ENCODE data around the gene SSBP2. TPM values are rescaled to one million over a fixed set of nuclear protein-coding genes. Genes with fewer than 3 reads are reported as not detected.
A peak's percentile ranks its signal among the peaks of the same experiment; 100 is the strongest.

SSBP2 gene
- total RNA-seq, 3 donors from 2014 or later, result 65.5 to 110 (median 76.6) TPM

DNA sequence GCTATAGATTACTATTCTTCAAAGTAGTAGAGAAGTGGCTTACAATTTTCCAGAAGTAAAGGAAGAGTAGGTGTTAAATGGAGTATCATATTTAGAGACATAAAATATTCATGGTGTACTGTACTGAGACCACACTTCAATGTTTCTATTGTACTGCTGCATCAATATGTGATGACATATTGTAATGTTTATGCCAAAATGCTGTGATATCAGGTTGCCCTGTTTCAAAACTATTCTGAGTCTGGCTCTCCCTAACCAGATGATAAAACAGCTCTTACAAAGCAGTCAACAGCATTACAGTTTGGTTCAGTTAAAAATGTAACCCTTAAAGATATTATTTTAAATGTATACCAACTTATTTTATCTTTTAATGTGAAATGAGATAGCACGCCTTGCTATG, 326.2 kb downstream of the SSBP2 start:
- peaks cover 0 to 7% of the 10 kb centered on the region in 2 donors for H3K4me1 ChIP-seq
- intact Hi-C loops (cut with DNase I; ENCODE audit: low total_unique reads), result no loop called here
- H3K27ac ChIP-seq, result no peak overlapping the region
- TF ChIP-seq, protein P1, sequence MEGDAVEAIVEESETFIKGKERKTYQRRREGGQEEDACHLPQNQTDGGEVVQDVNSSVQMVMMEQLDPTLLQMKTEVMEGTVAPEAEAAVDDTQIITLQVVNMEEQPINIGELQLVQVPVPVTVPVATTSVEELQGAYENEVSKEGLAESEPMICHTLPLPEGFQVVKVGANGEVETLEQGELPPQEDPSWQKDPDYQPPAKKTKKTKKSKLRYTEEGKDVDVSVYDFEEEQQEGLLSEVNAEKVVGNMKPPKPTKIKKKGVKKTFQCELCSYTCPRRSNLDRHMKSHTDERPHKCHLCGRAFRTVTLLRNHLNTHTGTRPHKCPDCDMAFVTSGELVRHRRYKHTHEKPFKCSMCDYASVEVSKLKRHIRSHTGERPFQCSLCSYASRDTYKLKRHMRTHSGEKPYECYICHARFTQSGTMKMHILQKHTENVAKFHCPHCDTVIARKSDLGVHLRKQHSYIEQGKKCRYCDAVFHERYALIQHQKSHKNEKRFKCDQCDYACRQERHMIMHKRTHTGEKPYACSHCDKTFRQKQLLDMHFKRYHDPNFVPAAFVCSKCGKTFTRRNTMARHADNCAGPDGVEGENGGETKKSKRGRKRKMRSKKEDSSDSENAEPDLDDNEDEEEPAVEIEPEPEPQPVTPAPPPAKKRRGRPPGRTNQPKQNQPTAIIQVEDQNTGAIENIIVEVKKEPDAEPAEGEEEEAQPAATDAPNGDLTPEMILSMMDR (IDR thresholded peaks at IDR 0.05), result no peak
- TF ChIP-seq POLR2A (IDR thresholded peaks at IDR 0.05), result no peak
- H3K4me3 ChIP-seq, result no peak overlapping the region
- H3K27me3 ChIP-seq, result no peaks in the 10 kb centered on the region
- H3K9me3 ChIP-seq, result no peaks in the 10 kb centered on the region
- no peak for DNase-seq (ENCODE audit: low spot score in 2 of 2)
- no peaks in the 10 kb centered on the region for H3K36me3 ChIP-seq

DNA sequence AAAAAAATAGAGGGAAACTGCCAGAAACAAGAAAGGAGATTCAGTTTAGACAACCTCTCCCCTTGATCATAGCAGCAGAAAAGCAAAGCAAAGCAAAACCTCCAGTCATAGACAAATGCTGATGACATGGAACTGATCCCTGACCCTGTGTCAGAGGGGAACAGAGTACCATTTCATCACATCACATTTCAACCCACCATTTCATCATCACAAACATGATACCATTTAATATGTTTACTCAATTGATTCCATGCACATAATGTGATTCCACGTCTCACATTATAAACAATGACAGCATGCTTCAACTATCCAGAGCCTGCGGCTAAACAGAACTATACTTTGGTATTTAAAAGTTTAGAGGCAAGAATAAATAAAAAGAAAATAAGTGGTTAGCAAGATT, 328.2 kb downstream of the SSBP2 start:
- intact Hi-C loops (cut with DNase I; ENCODE audit: low total_unique reads), result no loop called here
- Histone ChIP-seq H3K4me1 (peaks cover 0 to 7% of the 10 kb centered on the region in 2 donors), H3K4me3 (no peak overlapping the region), H3K9me3 (no peaks in the 10 kb centered on the region), H3K27me3 (no peaks in the 10 kb centered on the region), H3K27ac (no peak overlapping the region), H3K36me3 (no peaks in the 10 kb centered on the region)
- TF ChIP-seq POLR2A (IDR thresholded peaks at IDR 0.05), result no peak
- TF ChIP-seq POLR2AphosphoS5 (IDR thresholded peaks at IDR 0.05), result no peak
- DNase-seq (ENCODE audit: low spot score in 2 of 2), result no peak

DNA sequence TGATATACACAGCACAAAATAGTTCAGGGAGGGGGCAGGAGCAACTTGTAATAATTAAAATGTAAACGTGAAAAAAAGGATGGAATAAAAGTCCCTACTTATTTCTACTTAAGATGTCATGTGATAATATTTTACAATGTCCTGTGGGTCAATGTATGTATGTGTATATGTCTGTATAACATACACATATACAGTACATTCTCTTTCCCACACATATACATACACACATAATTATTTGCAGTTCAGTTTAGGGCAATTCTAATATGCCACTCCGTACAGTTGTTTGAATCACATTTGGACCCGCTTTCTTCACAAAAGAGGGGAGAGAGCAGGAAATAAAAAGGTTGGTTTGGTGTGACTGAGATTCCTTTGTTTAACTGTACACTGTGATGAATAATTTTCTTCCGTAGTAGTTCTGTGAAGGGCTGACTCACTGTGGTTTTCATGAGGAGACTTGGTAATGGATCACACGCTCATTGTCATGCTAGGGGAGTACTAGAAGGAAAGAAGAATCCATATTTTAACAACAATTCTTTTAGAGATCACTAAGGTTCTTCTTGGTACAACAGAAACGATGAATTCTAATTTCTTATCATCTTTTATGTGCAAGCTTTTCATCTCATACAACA, 330.7 kb downstream of the SSBP2 start:
- H3K27me3 ChIP-seq, result no peaks in the 10 kb centered on the region
- intact Hi-C loops (cut with DNase I; ENCODE audit: low total_unique reads), result no loop called here
- no peaks in the 10 kb centered on the region for H3K4me1 ChIP-seq

DNA sequence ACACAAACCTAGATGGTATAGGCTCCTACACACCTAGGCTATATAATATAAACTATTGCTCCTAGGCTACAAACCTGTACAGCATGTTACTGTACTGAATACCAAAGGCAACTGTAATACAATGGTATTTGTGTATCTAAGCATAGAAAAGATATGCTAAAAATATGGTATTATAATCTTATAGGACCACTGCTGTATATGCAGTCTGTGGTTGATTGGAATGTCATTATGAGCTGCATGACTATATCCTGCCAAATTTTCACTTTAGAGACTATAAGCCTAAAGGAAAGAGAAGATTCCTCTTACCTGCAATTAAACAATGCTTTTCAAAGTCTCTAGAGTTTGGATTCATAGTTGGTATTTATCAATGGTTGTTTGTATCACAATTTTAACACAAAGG, 332.3 kb downstream of the SSBP2 start:
- no peak for TF ChIP-seq POLR2A (IDR thresholded peaks at IDR 0.05)
- no peak for TF ChIP-seq POLR2AphosphoS5 (IDR thresholded peaks at IDR 0.05)
- TF ChIP-seq, protein P1 (IDR thresholded peaks at IDR 0.05), result no peak
- intact Hi-C loops (cut with DNase I; ENCODE audit: low total_unique reads), result no loop called here
- H3K27ac ChIP-seq, result no peak overlapping the region

More for the DNA sequence above, 330.7 kb downstream of the SSBP2 start:
- TF ChIP-seq POLR2A (IDR thresholded peaks at IDR 0.05), result no peak
- no peak for TF ChIP-seq POLR2AphosphoS5 (IDR thresholded peaks at IDR 0.05)
- TF ChIP-seq, protein P1 (IDR thresholded peaks at IDR 0.05), result no peak
- no peak for DNase-seq (ENCODE audit: low spot score in 2 of 2)
- H3K4me3 ChIP-seq, result no peak overlapping the region
- H3K27ac ChIP-seq, result peak overlapping the region in 1 of 2 donors; percentile 34
- H3K36me3 ChIP-seq, result peaks cover 3% of the 10 kb centered on the region
- no peaks in the 10 kb centered on the region for H3K9me3 ChIP-seq

DNA sequence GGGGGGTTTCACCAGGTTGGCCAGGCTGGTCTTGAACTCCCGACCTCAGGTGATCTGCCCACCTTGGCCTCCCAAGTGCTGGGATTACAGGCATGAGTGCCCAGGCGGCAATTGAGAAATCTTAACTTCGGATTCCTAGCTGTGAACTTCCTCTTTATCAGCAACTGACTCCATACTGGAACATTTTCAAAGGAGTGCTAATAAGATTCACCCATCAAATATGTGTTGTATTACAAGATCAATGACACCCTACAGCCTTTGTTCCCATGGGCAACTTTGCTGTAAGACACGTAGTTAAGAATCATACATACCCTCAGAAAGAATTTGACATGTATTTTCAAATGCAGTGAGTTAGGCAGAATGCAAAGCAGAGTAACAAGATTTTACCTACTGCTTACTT, 333.8 kb downstream of the SSBP2 start:
- Histone ChIP-seq H3K27ac (no peak overlapping the region), H3K9me3 (no peaks in the 10 kb centered on the region), H3K4me1 (no peaks in the 10 kb centered on the region), H3K4me3 (no peak overlapping the region), H3K27me3 (no peaks in the 10 kb centered on the region), H3K36me3 (peaks cover 3% of the 10 kb centered on the region)
- no peak for DNase-seq (ENCODE audit: low spot score in 2 of 2)
- intact Hi-C loops (cut with DNase I; ENCODE audit: low total_unique reads), result no loop called here
- no peak for TF ChIP-seq POLR2AphosphoS5 (IDR thresholded peaks at IDR 0.05)
- TF ChIP-seq POLR2A (IDR thresholded peaks at IDR 0.05), result no peak
- TF ChIP-seq, protein P1 (IDR thresholded peaks at IDR 0.05), result no peak

More for the DNA sequence above, 332.3 kb downstream of the SSBP2 start:
- peaks cover 3% of the 10 kb centered on the region for H3K36me3 ChIP-seq
- no peaks in the 10 kb centered on the region for H3K4me1 ChIP-seq
- H3K4me3 ChIP-seq, result no peak overlapping the region
- H3K27me3 ChIP-seq, result no peaks in the 10 kb centered on the region
- DNase-seq (ENCODE audit: low spot score in 2 of 2), result no peak
- no peaks in the 10 kb centered on the region for H3K9me3 ChIP-seq
